LoVo (cell line): Measurements from ENCODE around the gene FGR.
"Not testable (repeated sequence)": the region's sequence is repeated elsewhere in the genome, so short reads cannot be mapped to it uniquely, and the experiment has no call there.

ENCODE experiments used
- DNase-seq: peaks from one replicate; pipeline ENCODE4 v3.0.0-alpha.2; 2016; ENCODE audit warnings: low spot score

FGR gene

DNA sequence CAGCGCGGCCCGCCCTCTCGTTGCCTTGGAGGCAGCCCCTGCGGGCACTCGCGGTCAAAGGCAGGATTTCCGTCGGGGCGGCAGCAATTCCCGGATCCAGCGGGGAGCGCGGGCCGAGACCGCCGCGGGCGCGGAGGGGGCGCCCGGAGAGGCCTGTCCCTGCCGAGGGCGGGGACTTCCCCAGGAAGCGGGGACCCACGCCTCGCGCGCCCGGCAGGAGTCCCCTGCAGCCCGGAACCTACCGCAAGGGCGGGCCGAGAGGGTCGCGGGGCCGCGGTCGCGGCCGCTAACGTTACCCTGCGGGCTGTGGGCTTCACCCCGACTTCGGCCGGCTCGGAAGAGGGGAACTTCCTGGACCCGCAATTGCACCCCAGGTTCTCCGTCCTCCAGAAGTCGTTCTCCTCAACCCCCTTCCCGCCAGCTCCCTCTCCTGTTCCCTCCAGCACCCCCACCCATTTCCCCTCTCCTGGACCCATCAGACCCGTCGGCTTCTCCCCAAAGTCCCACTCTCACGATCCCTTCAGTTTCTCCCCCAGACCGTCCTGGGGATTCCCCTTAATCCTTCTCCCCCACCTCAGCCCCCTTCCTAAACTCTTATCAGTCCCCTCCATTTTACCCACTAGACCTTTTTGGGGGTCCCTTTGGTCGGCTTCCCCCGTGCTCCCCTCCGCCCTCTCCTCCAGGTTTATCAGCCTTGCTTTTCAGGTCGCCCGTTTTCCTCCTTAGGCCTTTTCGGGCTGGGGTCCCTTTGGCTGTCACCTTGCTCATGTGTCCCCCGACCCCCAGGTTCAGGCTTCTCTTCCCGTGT lies 604 bp downstream of the FGR start:
- DNase-seq: no peak

GRCh38 chr1:27633640-27634176 lies 1.3 kb downstream of the FGR start:
- no peak for DNase-seq

DNA sequence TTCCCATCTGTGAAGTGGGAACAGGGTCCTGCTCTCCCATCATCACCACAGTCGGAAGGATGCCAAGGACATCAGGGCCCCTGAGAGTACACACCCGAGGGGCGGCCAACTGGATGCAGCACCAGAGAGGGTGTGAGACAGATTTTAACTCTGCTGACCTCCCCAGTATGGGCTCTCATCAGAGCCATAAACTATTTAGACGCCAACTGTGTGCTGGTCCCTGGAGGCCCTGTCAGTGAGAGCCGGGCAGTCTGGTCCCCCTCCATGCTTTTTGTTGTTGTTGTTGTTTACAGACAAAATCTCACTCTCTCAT lies 1.7 kb downstream of the FGR start:
- DNase-seq: no peak

- no peak for DNase-seq
These were observed 2.3 kb downstream of the FGR start for GRCh38 chr1:27632387-27633297.

- DNase-seq: no peak
These were observed 4.0 kb downstream of the FGR start for GRCh38 chr1:27630859-27631491.

DNA sequence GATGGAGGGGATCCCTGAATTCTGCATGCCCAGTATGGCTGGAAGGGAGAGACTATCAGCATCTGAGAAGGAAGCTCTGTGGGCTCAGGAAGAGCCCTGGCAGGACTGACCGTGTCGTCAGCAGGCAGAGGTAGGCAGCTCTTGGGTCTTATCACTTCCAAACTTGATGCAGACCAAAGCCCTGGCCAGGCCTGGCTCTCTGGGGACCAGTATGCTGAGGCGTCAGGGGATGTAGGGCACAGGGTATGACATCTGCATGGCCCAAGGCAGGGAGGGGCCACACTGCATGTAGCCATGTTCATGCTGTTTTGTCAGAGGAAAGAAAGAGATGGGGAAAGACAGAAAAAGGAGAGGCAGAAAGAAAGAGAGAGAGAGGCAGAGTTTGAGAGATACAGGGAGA lies 6.3 kb downstream of the FGR start:
- DNase-seq: no peak

- not testable (repeated sequence) for DNase-seq
These were observed 7.3 kb downstream of the FGR start for GRCh38 chr1:27627733-27628132.

DNA sequence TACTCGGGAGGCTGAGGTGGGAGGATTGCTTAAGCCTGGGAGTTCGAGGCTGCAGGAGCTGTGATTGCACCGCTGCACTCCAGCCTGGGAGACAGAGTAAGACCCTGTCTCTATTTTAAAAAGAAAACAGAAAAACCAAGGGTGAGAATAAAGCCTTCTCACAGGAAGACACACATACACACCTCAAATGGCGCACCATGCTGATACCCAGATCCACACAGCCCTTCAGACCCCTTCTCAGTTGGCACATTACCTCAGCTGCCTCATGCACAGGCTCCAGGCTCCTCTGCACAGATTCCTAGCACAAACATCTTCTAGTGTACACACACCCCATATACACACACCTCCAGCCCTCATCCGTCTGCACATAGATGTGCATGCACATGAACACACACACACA lies 7.9 kb downstream of the FGR start:
- no peak for DNase-seq

DNA sequence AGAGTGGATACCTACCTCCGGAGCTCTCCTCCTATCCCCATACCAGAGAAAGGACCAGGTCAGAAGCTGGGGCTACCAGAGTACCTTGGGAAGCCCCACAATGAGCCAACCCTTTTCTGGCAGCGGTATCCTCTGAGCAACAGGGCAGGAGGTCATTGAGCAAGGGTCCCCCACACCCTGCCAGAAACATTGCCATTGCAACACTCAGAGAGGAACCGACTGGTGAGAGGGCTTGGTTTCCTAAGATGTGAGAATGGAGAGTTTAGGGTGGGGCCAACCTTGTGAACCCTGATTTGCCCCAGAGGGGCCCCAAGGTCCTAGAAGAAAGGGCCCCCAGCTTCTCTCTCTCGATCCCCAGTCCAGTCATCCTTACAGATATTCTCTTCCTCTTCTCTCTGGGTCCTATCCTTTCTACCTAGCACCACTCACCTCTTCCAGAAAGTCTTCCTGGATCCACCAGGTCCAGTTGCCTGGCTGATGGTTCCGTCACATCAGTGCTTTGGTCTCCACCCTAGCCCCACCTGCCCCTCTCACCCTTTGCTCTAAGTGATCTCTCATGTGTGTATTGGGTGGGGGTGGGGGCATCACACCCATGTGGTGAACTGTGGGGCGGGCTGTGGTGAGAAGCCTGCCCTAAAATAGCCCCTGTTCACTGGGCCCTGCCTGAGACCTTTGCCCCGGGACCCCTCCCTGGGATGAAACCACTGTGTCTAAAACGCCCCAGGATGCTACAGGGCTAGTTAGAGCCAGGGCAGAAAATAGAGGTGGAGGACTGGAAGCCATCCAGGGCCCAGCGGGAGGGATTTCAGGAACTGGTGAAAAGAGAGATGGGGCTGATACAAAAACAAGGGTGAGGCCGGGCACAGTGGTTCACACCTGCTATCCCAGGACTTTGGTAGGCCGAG lies 8.7 kb downstream of the FGR start:
- DNase-seq: no peak

- no peak for DNase-seq
These were observed 10.4 kb downstream of the FGR start for GRCh38 chr1:27624467-27625178.

DNA sequence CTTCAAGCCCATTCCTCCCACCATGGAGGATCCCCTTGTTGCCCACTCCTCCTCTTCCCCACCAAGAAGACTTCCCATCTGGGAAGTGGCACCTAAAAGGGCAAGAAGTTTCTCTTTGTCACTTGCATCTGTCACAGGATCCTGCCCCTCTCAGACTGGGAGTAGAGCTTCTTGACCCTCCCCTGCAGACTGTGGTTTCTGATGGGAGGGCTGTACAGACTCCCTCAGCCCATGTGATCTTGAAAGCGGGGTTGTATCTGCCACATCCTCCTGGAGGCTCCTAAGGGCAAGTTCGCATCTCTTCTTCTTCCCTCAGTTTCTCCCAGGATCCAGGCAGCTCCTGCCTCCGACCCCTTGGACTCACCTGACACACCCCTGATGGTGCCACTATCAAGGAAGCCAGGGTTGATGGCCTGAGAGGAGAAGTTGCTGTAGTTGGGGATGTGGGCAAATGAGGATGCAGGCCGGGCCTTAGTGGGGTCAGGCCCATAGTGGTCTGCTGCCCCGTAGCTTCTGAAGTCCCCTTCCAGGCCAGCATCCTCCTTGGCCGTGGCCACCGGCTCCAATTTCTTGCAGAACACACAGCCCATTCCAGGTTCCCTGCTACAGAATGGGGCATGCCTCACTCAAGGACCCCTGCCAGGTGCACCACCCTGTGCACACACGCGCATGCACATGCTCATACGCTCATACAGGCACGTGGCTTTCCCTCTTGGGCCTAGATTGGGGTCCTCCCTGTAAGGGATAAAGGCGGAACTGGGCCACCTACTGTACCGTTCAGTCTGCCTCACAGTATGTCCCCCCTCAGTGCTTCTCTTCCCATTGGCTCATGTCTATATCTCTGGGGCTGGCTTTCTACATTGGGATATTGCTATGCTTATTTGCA lies 11.4 kb downstream of the FGR start:
- DNase-seq: no peak

DNA sequence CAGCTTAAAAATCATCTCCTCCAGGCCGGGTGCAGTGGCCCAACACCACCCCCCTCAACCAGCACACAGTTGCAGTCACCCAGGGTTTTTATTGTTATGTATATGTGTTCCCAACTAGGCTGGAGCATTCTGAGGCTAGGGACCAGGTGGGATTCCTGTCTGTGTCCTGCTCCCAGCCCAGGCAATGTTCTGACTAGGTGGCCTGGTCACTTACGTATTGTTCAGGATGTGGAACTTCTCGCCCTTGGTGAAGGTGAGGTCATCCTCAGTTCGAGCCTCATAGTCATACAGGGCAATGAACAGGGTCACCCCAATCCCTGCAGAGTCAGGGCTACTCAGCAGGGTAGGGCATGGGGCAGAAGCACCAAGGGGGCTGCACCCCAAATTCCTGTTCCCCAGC lies 12.2 kb downstream of the FGR start:
- DNase-seq: no peak

DNA sequence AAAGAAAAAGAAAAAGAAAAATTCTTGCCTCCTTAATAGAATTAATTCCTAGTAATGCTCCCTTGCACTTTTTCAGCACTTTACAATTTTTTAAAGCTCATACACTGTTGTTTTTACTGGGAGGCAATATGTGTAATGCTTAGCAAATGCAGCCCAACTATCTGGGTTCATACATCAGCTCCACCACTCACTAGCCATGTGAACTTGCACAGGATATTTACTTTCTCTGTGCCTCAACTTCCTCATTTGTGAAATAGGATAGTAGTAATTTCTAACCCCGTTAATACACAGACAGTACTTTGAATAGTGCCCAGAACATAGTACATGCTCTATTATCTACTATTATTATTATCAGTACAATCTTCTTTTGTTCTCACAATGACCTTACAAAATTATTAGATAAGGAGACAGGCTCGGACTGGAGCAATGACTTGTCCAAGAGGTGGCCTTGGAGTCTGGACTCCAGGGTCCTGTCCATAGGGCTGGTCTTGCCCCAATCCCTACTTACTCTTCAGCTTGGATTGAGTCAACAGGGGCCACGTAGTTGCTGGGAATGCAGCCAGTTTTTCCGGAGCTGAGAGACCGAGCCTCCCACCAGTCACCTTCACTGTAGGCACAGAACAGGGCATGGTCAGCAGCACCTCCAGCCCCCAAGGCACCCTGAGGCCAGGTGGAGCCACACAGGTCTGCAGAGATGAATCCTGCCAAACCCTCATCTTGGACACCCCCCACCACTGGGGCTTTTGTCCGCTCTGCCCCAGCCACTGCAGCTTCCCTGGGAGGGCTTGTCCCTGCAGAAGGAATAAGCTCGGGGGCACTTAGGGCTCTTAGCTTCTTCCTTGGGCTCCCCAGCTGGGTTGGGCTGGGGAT lies 13.7 kb downstream of the FGR start:
- DNase-seq: no peak

- DNase-seq: not testable (repeated sequence)
These were observed 15.1 kb downstream of the FGR start for GRCh38 chr1:27619782-27620438.

DNA sequence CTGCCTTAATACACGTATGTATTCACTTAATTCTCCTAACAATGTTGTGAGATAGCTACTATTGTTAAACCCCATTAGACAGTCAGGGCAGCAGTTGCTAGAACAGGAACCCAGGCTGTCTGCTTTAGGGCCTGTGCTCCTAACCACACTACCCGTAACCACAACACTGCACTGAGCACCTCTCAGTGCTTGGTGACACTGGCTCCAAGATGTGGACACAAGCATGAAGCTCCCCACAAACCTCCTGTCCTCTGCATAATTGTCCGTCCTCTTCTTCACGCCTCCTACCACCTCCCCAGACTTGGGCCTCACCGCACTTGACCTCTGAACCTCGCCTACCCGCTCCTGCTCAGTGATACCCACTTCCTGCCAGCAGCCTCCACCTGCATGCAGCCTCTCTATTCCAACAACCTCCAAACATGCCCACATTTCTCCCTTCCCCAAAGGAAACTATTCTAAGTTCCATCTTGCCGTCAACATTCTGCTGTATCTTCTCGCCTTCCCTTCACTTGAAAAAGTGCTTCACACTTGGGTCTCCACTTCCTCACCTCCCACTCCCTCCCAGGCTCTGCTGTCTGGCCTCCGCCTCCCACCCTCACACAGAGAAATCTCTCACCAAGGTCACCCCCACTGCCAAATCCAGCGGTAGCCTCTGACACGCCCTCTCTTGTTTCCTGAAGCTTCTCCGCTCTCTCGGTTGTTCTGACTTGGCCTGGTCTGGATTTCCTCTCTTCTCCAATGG lies 16.5 kb downstream of the FGR start:
- DNase-seq: no peak

GRCh38 chr1:27617420-27617819 lies 17.6 kb downstream of the FGR start:
- no peak for DNase-seq

DNA sequence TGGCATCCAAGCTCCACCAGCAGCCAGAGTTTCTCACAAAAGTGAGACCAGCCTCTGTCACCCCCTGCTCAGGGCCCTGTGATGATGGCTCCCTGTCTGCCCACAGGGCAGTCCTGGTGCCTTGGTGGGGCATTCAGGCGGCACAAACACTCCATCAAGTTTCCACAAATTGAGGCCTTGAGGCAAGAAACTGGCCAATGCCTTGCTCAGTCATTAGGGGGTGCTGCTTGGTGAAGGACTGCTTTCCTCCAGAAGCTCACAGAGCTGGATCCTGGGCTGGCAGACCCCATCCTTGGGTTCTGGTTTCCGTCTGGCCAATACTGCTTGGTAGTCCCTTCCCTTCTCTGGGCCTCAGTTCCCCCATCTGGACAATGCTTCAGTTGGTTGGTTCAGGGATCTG lies 18.5 kb downstream of the FGR start:
- no peak for DNase-seq
